Muscle layer of colon (tissue), 2 donors: ENCODE measurements around the gene VPS37C.

ENCODE experiments used
- H3K27ac ChIP-seq: one replicate; pipeline ENCODE4 v1.7.0; 2013; ENCODE audit warnings: low read depth, mild to moderate bottlenecking, low read length, moderate library complexity
- H3K27me3 ChIP-seq, 2 donors: one replicate each; pipeline ENCODE4 v1.7.0; 2013; ENCODE audit warnings: low read length in 2 of 2, mild to moderate bottlenecking in 2 of 2; ENCODE audit not compliant: insufficient read depth in 2 of 2, control insufficient read depth in 1 of 2
- H3K36me3 ChIP-seq: one replicate; pipeline ENCODE4 v1.7.0; 2013; ENCODE audit warnings: mild to moderate bottlenecking, low read length; ENCODE audit not compliant: insufficient read depth
- H3K4me1 ChIP-seq: one replicate; pipeline ENCODE4 v1.7.0; 2013; ENCODE audit warnings: mild to moderate bottlenecking, low read length; ENCODE audit not compliant: insufficient read depth
- H3K4me3 ChIP-seq, 2 donors: one replicate each; pipeline ENCODE4 v1.7.0; 2013; ENCODE audit warnings: low read length in 2 of 2, low read depth in 1 of 2, mild to moderate bottlenecking in 1 of 2, moderate library complexity in 1 of 2
- H3K9ac ChIP-seq: one replicate; pipeline ENCODE4 v1.7.0; 2013; ENCODE audit warnings: low read length
- H3K9me3 ChIP-seq: one replicate; pipeline ENCODE4 v1.7.0; 2013; ENCODE audit warnings: mild to moderate bottlenecking, low read length
- donor health status: abdominal sarcoma.
- donor health status: Adenocarcinoma of cecum.

VPS37C gene

GRCh38 chr11:61083601-61084147 is 77.6 kb downstream of the VPS37C start:
- Histone ChIP-seq H3K36me3 (no peaks in the 10 kb centered on the region), H3K4me3 (no peak overlapping the region), H3K27me3 (no peaks in the 10 kb centered on the region), H3K9ac (no peak overlapping the region), H3K9me3 (no peaks in the 10 kb centered on the region), H3K4me1 (no peaks in the 10 kb centered on the region), H3K27ac (no peak overlapping the region)

- H3K27ac ChIP-seq: no peak overlapping the region
- no peaks in the 10 kb centered on the region for H3K27me3 ChIP-seq
- H3K4me3 ChIP-seq: no peak overlapping the region
- H3K9me3 ChIP-seq: no peaks in the 10 kb centered on the region
- no peaks in the 10 kb centered on the region for H3K36me3 ChIP-seq
- H3K9ac ChIP-seq: no peak overlapping the region
- no peaks in the 10 kb centered on the region for H3K4me1 ChIP-seq
These were observed 78.2 kb downstream of the VPS37C start for GRCh38 chr11:61082931-61083531.

GRCh38 chr11:61082062-61082870 is 79.0 kb downstream of the VPS37C start:
- Histone ChIP-seq H3K9ac (no peak overlapping the region), H3K4me3 (no peak overlapping the region), H3K27ac (no peak overlapping the region)

GRCh38 chr11:61080986-61081590 is 80.1 kb downstream of the VPS37C start:
- H3K36me3 ChIP-seq: no peaks in the 10 kb centered on the region
- H3K9ac ChIP-seq: no peak overlapping the region
- no peaks in the 10 kb centered on the region for H3K4me1 ChIP-seq
- H3K27me3 ChIP-seq: no peaks in the 10 kb centered on the region
- no peaks in the 10 kb centered on the region for H3K9me3 ChIP-seq
- no peak overlapping the region for H3K4me3 ChIP-seq
- no peak overlapping the region for H3K27ac ChIP-seq

More at GRCh38 chr11:61082062-61082870, 79.0 kb downstream of the VPS37C start:
- no peaks in the 10 kb centered on the region for H3K9me3 ChIP-seq
- H3K4me1 ChIP-seq: no peaks in the 10 kb centered on the region
- no peaks in the 10 kb centered on the region for H3K27me3 ChIP-seq
- no peaks in the 10 kb centered on the region for H3K36me3 ChIP-seq

- Histone ChIP-seq H3K9ac (no peak overlapping the region), H3K9me3 (no peaks in the 10 kb centered on the region), H3K4me3 (no peak overlapping the region), H3K4me1 (no peaks in the 10 kb centered on the region), H3K36me3 (no peaks in the 10 kb centered on the region), H3K27me3 (no peaks in the 10 kb centered on the region), H3K27ac (no peak overlapping the region)
These were observed 80.7 kb downstream of the VPS37C start for GRCh38 chr11:61080526-61080925.
